H1 (cell line): Measurements from ENCODE around the gene CCNC. TPM values are rescaled to one million over a fixed set of nuclear protein-coding genes. Genes with fewer than 3 reads are reported as not detected.

ENCODE experiments used
- CTCF ChIA-PET: fragments of 300-600 bp; sonication (Branson Sonifier 250); formaldehyde crosslinking; loops from one replicate; lab custom pipeline; 2021; ENCODE audit not compliant: partially characterized antibody; lab: Charles Lee
- POLR2A ChIA-PET: fragments of 300-600 bp; sonication (Branson Sonifier 250); formaldehyde crosslinking; loops from one replicate; lab custom pipeline; 2021; ENCODE audit warnings: inconsistent platforms; ENCODE audit not compliant: partially characterized antibody; lab: Charles Lee
- DNase-seq, 2 experiments: peaks; one replicate each; pipeline versions ENCODE4 v3.0.0 to v3.0.0-alpha.2; 2010 to 2022; ENCODE audit warnings: low spot score in 2 of 2, low read depth in 1 of 2, mixed read lengths in 1 of 2
- FAIRE-seq: peaks from 2 replicates; lab custom pipeline; 2011; peaks lifted over from hg19 to GRCh38; lab: Jason Lieb, UNC
- H2AFZ ChIP-seq: 2 replicates; pipeline ENCODE4 v1.8.1; 2012; ENCODE audit warnings: low read length, inconsistent platforms
- H2AK5ac ChIP-seq: 2 replicates; pipeline ENCODE4 v1.6.1; 2013; ENCODE audit warnings: low read depth, low read length
- H2BK120ac ChIP-seq: replicated peaks from 2 replicates; pipeline ENCODE3; 2013; ENCODE audit warnings: low read depth, low read length, inconsistent platforms
- H2BK12ac ChIP-seq: 2 replicates; pipeline ENCODE4 v1.6.1; 2013; ENCODE audit warnings: low read depth, low read length
- H2BK15ac ChIP-seq: 2 replicates; pipeline ENCODE4 v1.6.1; 2013; ENCODE audit warnings: low read length
- H2BK20ac ChIP-seq: 2 replicates; pipeline ENCODE4 v1.6.1; 2013; ENCODE audit warnings: low read length
- H2BK5ac ChIP-seq: 2 replicates; pipeline ENCODE4 v1.6.1; 2013; ENCODE audit warnings: low read depth, low read length
- H3K14ac ChIP-seq: 2 replicates; pipeline ENCODE4 v1.6.1; 2013; ENCODE audit warnings: inconsistent platforms; ENCODE audit not compliant: insufficient read length
- H3K18ac ChIP-seq: 2 replicates; pipeline ENCODE4 v1.6.1; 2013; ENCODE audit warnings: low read length; ENCODE audit errors: extremely low read depth
- H3K23ac ChIP-seq: 2 replicates; pipeline ENCODE4 v1.6.1; 2013; ENCODE audit warnings: inconsistent platforms; ENCODE audit not compliant: insufficient read length
- H3K23me2 ChIP-seq: 2 replicates; pipeline ENCODE4 v1.6.1; 2013; ENCODE audit warnings: low read depth, low read length
- H3K27ac ChIP-seq: 2 replicates; pipeline ENCODE4 v1.6.1; 2011; ENCODE audit warnings: low read depth, low read length, inconsistent platforms
- H3K27me3 ChIP-seq, 4 experiments: replicated peaks in 1 of 4; 1 replicate in 1 of 4; 2 replicates in 3 of 4; pipeline versions ENCODE4 v1.6.1 to v1.8.1; 2011 to 2013; ENCODE audit warnings: low read length in 3 of 4, mild to moderate bottlenecking in 3 of 4, inconsistent platforms in 2 of 4, mixed read lengths in 2 of 4, moderate library complexity in 1 of 4; ENCODE audit not compliant: control insufficient read depth in 3 of 4, insufficient read depth in 3 of 4; ENCODE audit errors: extremely low read depth in 1 of 4
- H3K36me3 ChIP-seq, 4 experiments: 2 replicates each; pipeline versions ENCODE4 v1.6.1 to v1.8.1; 2011 to 2013; ENCODE audit warnings: mild to moderate bottlenecking in 4 of 4, low read length in 3 of 4, moderate library complexity in 2 of 4, control low read depth in 1 of 4, inconsistent platforms in 1 of 4; ENCODE audit not compliant: insufficient read depth in 4 of 4, control insufficient read depth in 2 of 4
- H3K4ac ChIP-seq: replicated peaks from 2 replicates; pipeline ENCODE3; 2013; ENCODE audit warnings: low read length, low read depth, mixed read lengths, inconsistent platforms; ENCODE audit not compliant: insufficient read length
- H3K4me1 ChIP-seq, 4 experiments: replicated peaks in 1 of 4; 1 replicate in 1 of 4; 2 replicates in 3 of 4; pipeline versions ENCODE4 v1.6.1 to v1.8.1; 2011 to 2013; ENCODE audit warnings: low read length in 3 of 4, inconsistent platforms in 2 of 4, mixed read lengths in 1 of 4; ENCODE audit not compliant: insufficient read depth in 4 of 4, control insufficient read depth in 3 of 4
- H3K4me2 ChIP-seq, 2 experiments: 2 replicates each; pipeline versions ENCODE4 v1.6.1 to v1.8.1; 2011 to 2013; ENCODE audit warnings: low read depth in 2 of 2, low read length in 2 of 2, control low read depth in 1 of 2, inconsistent platforms in 1 of 2, mild to moderate bottlenecking in 1 of 2; ENCODE audit not compliant: insufficient read depth in 1 of 2
- H3K4me3 ChIP-seq, 4 experiments: fragments of 200-600, 300-600 bp in 1 of 4; sonication (generic), shearing (Covaris generic), sonication (Bioruptor Twin) in 1 of 4; 2 replicates each; pipeline versions ENCODE4 v1.5.1 to v1.8.1; 2011 to 2016; ENCODE audit warnings: low read length in 4 of 4, low read depth in 3 of 4, control low read depth in 2 of 4, inconsistent platforms in 2 of 4, mild to moderate bottlenecking in 2 of 4, mixed read lengths in 1 of 4, moderate library complexity in 1 of 4; ENCODE audit not compliant: insufficient read depth in 2 of 4; ENCODE audit errors: extremely low read depth in 1 of 4
- H3K56ac ChIP-seq: replicated peaks from 2 replicates; pipeline ENCODE3; 2013; ENCODE audit warnings: low read depth, mild to moderate bottlenecking, mixed read lengths, low read length, inconsistent platforms; ENCODE audit not compliant: insufficient read length
- H3K79me1 ChIP-seq: 2 replicates; pipeline ENCODE4 v1.6.1; 2013; ENCODE audit warnings: low read depth, low read length, control low read depth
- H3K79me2 ChIP-seq, 2 experiments: 2 replicates each; pipeline versions ENCODE4 v1.6.1 to v1.8.1; 2012 to 2013; ENCODE audit warnings: low read length in 2 of 2, mild to moderate bottlenecking in 2 of 2, inconsistent platforms in 1 of 2; ENCODE audit not compliant: insufficient read depth in 2 of 2, control insufficient read depth in 1 of 2
- H3K9ac ChIP-seq, 4 experiments: replicated peaks in 1 of 4; 1 replicate in 1 of 4; 2 replicates in 3 of 4; pipeline versions ENCODE4 v1.6.1 to v1.8.1; 2011 to 2013; ENCODE audit warnings: low read depth in 3 of 4, low read length in 3 of 4, control low read depth in 2 of 4, mild to moderate bottlenecking in 2 of 4, moderate library complexity in 2 of 4, inconsistent platforms in 1 of 4; ENCODE audit errors: extremely low read depth in 1 of 4
- H3K9me3 ChIP-seq, 2 experiments: 2 replicates each; pipeline versions ENCODE4 v1.6.1 to v1.8.1; 2012 to 2013; ENCODE audit warnings: mild to moderate bottlenecking in 2 of 2, moderate library complexity in 2 of 2, control low read depth in 1 of 2, inconsistent platforms in 1 of 2, low read depth in 1 of 2, low read length in 1 of 2, mixed read lengths in 1 of 2; ENCODE audit not compliant: insufficient read depth in 2 of 2
- H4K20me1 ChIP-seq, 2 experiments: replicated peaks in 1 of 2; 2 replicates each; pipeline versions ENCODE3 to v1.8.1; 2011 to 2013; ENCODE audit warnings: inconsistent platforms in 2 of 2, low read length in 2 of 2, mild to moderate bottlenecking in 1 of 2; ENCODE audit not compliant: insufficient read depth in 2 of 2, control insufficient read depth in 1 of 2
- H4K5ac ChIP-seq: 2 replicates; pipeline ENCODE4 v1.6.1; 2013; ENCODE audit warnings: low read length, low read depth, mixed read lengths, inconsistent platforms; ENCODE audit not compliant: insufficient read length
- H4K8ac ChIP-seq: 2 replicates; pipeline ENCODE4 v1.8.0; 2013; ENCODE audit warnings: mild to moderate bottlenecking, moderate library complexity, low read length, inconsistent platforms; ENCODE audit not compliant: insufficient read depth; ENCODE audit errors: extremely low read depth
- H4K91ac ChIP-seq: replicated peaks from 2 replicates; pipeline ENCODE3; 2013; ENCODE audit warnings: low read length, mixed read lengths, inconsistent platforms; ENCODE audit not compliant: insufficient read length
- CBX5 ChIP-seq: fragments of 300-800, 300-1000 bp; sonication (generic); IDR thresholded peaks from 2 replicates; pipeline ENCODE4 v1.7.1; 2016; ENCODE audit warnings: antibody characterized with exemption, low read length, low read depth
- CTBP2 ChIP-seq: IDR thresholded peaks from 2 replicates; pipeline ENCODE4 v1.7.0; 2011; ENCODE audit warnings: borderline replicate concordance, mild to moderate bottlenecking, moderate library complexity, mixed read lengths, low read length; ENCODE audit not compliant: insufficient read depth, insufficient read length
- EZH2 ChIP-seq: fragments of 200-600 bp; sonication (generic); IDR thresholded peaks from 2 replicates; pipeline ENCODE4 v1.7.1; 2012; ENCODE audit warnings: low read depth, mild to moderate bottlenecking, moderate library complexity, low read length, inconsistent platforms; ENCODE audit not compliant: severe bottlenecking
- MAFK ChIP-seq: IDR thresholded peaks from 2 replicates; pipeline ENCODE4 v1.6.1; 2012; ENCODE audit warnings: low read depth, mild to moderate bottlenecking, improper control_type of control experiment, low read length
- POLR2A ChIP-seq, 2 experiments: IDR thresholded peaks; 1 replicate in 1 of 2; 2 replicates in 1 of 2; pipeline ENCODE4 v1.6.1; 2011; ENCODE audit warnings: low read depth in 2 of 2, low read length in 2 of 2, mild to moderate bottlenecking in 2 of 2; ENCODE audit errors: control extremely low read depth in 1 of 2
- RAD21 ChIP-seq, 2 experiments: IDR thresholded peaks in 1 of 2; conservative IDR thresholded peaks in 1 of 2; 2 replicates each; pipeline ENCODE4 v1.6.1; 2011; ENCODE audit warnings: low read depth in 2 of 2, low read length in 2 of 2, improper control_type of control experiment in 1 of 2, inconsistent platforms in 1 of 2, mild to moderate bottlenecking in 1 of 2, moderate library complexity in 1 of 2
- SIN3A ChIP-seq, 2 experiments: IDR thresholded peaks in 1 of 2; conservative IDR thresholded peaks in 1 of 2; 2 replicates each; pipeline ENCODE4 v1.6.1; 2011 to 2012; ENCODE audit warnings: low read length in 2 of 2, improper control_type of control experiment in 1 of 2, low read depth in 1 of 2, mild to moderate bottlenecking in 1 of 2
- TAF1 ChIP-seq: IDR thresholded peaks from 2 replicates; pipeline ENCODE4 v1.6.1; 2011; ENCODE audit warnings: mild to moderate bottlenecking, low read depth, low read length
- TAF7 ChIP-seq: optimal IDR thresholded peaks from 2 replicates; pipeline ENCODE3; 2011; ENCODE audit warnings: low read depth, mild to moderate bottlenecking, inconsistent platforms, low read length, moderate library complexity, borderline replicate concordance
- WGBS, 2 experiments: shearing (Covaris generic) in 1 of 2; methylation state at CpG; one replicate each; pipeline versions ENCODE4 v1.1.6 to v1.1.7; 2013 to 2015; ENCODE audit warnings: low lambda C conversion rate in 2 of 2, mixed read lengths in 2 of 2, inconsistent platforms in 1 of 2, low coverage in 1 of 2, missing lambda C conversion rate in 1 of 2; ENCODE audit not compliant: insufficient replicate concordance in 2 of 2, insufficient coverage in 1 of 2, insufficient read length in 1 of 2; ENCODE audit errors: extremely low coverage in 1 of 2, missing lambda C conversion rate in 1 of 2; 5-methylcytosine and 5-hydroxymethylcytosine counted together
- polyA plus RNA-seq, 7 experiments: library from polyadenylated mRNA; depleted of rRNA in 3 of 7; stranded (reverse) in 5 of 7; unstranded in 2 of 7; fragments of >200 nt in 5 of 7; fragments of 200-250 nt in 2 of 7; gene quantifications; 1 replicate in 5 of 7; 2 replicates in 1 of 7; 4 replicates in 1 of 7; pipeline versions ENCODE4 v1.2.1 to v1.2.3, GENCODE V29; 2011 to 2013; ENCODE audit warnings: missing spikeins in 2 of 7, mixed read lengths in 2 of 7
- total RNA-seq: library from RNA; stranded (reverse); fragmentation: NEBNext Ultra II Directional; extraction: Animal tissue kit (Norgen Biotek cat#: 25700); gene quantifications from 2 replicates; pipeline ENCODE4 v1.2.1, GENCODE V29; 2021

CCNC gene
- total and polyA plus RNA-seq, 2 of the 8 experiments (the other 6 are each of a cell fraction or from before 2014, with no cell fraction given), result 45.4 to 107 TPM

- no peak overlapping the region for H4K5ac ChIP-seq
- POLR2A ChIA-PET, result interaction anchor here (0.6 to 2.4 kb wide), 6 partner anchors 8 to 246 kb away, joined by 3 to 10 read pairs (median 4); partner anchors contain the start of gene CCNC
Observed at GRCh38 chr6:99545442-99545841, 23.0 kb downstream of the CCNC start.

More at GRCh38 chr6:99545442-99545841, 23.0 kb downstream of the CCNC start:
- no peak overlapping the region for H3K18ac ChIP-seq
- no peak overlapping the region for H2AK5ac ChIP-seq
- peaks cover 0 to 1% of the 10 kb centered on the region in 2 experiments for H4K20me1 ChIP-seq
- H4K91ac ChIP-seq, result no peak overlapping the region
- H2BK15ac ChIP-seq, result no peak overlapping the region
- H3K27me3 ChIP-seq, result no peaks in the 10 kb centered on the region
- H2BK5ac ChIP-seq, result no peak overlapping the region
- H3K56ac ChIP-seq, result no peak overlapping the region
- no peak overlapping the region for H4K8ac ChIP-seq
- CTCF ChIA-PET, result interaction anchor here (0.6 to 0.7 kb wide), 2 partner anchors 203 to 903 kb away, joined by 5 to 6 read pairs; no protein-coding TSS in a partner anchor
- H3K23me2 ChIP-seq, result no peaks in the 10 kb centered on the region
- H3K4me1 ChIP-seq, result no peaks in the 10 kb centered on the region
- H2BK20ac ChIP-seq, result no peak overlapping the region
- H3K4ac ChIP-seq, result no peak overlapping the region
- no peak overlapping the region for H2BK120ac ChIP-seq
- H3K36me3 ChIP-seq, result peaks cover 13 to 82% (median 35%) of the 10 kb centered on the region in 4 experiments
- H3K9me3 ChIP-seq, result no peaks in the 10 kb centered on the region
- FAIRE-seq, result no peak
- H3K79me1 ChIP-seq, result no peaks in the 10 kb centered on the region; the same call in 1 of the 2 replicates
- H3K14ac ChIP-seq, result no peak overlapping the region
- no peak overlapping the region for H3K9ac ChIP-seq
- no peak overlapping the region for H3K27ac ChIP-seq
- H2AFZ ChIP-seq, result no peak overlapping the region
- H3K79me2 ChIP-seq, result no peaks in the 10 kb centered on the region
- no peak overlapping the region for H3K4me3 ChIP-seq
- H3K4me2 ChIP-seq, result no peak overlapping the region
- TF ChIP-seq TAF7 (no peak), CTBP2 (no peak), CBX5 (no peak), POLR2A (IDR thresholded peaks at IDR 0.05; ENCODE audit: control extremely low read depth in 1 of 2, low read depth in 2 of 2, low read length in 2 of 2) (no peak), MAFK (no peak), SIN3A (conservative IDR thresholded peaks at IDR 0.05 in 1 of 2, IDR thresholded peaks at IDR 0.05 in 1 of 2; ENCODE audit: low read depth in 1 of 2, low read length in 2 of 2) (no peak), EZH2 (no peak), RAD21 (IDR thresholded peaks at IDR 0.05 in 1 of 2, conservative IDR thresholded peaks at IDR 0.05 in 1 of 2; ENCODE audit: low read depth in 2 of 2, low read length in 2 of 2) (no peak), TAF1 (no peak)
- TF ChIP-seq, all 59 proteins: peak for 0
- H3K23ac ChIP-seq, result no peak overlapping the region
- 78% methylated on average over 1 of the region's 1 CpG; no CpG with 5 or more reads in 1 of the 2 experiments for WGBS, 2 experiments
- H2BK12ac ChIP-seq, result no peak overlapping the region
- DNase-seq, result no peak
